Measurements from ENCODE around the gene TRERF1.

- TF ChIP-seq EZH2 (IDR thresholded peaks at IDR 0.05; ENCODE audit: low read depth) = no peak
- TF ChIP-seq, protein P1, sequence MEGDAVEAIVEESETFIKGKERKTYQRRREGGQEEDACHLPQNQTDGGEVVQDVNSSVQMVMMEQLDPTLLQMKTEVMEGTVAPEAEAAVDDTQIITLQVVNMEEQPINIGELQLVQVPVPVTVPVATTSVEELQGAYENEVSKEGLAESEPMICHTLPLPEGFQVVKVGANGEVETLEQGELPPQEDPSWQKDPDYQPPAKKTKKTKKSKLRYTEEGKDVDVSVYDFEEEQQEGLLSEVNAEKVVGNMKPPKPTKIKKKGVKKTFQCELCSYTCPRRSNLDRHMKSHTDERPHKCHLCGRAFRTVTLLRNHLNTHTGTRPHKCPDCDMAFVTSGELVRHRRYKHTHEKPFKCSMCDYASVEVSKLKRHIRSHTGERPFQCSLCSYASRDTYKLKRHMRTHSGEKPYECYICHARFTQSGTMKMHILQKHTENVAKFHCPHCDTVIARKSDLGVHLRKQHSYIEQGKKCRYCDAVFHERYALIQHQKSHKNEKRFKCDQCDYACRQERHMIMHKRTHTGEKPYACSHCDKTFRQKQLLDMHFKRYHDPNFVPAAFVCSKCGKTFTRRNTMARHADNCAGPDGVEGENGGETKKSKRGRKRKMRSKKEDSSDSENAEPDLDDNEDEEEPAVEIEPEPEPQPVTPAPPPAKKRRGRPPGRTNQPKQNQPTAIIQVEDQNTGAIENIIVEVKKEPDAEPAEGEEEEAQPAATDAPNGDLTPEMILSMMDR (conservative IDR thresholded peaks at IDR 0.05) = no peak
Observed at GRCh38 chr6:42225419-42225818, 226.3 kb downstream of the TRERF1 start.
